Measurements from ENCODE around the gene CDH23. TPM values are rescaled to one million over a fixed set of nuclear protein-coding genes. Genes with fewer than 3 reads are reported as not detected.

The CDH23 gene
- polyA plus RNA-seq, 2 of the 4 experiments (the other 2 are of a cell fraction), result 1.1 to 2.3 TPM

GRCh38 chr10:71829896-71830295 is 433.2 kb downstream of the CDH23 start:
- WGBS (ENCODE audit: missing lambda C conversion rate), result 94% methylated on average over 5 of the region's 5 CpGs
- TF ChIP-seq EHF (CRISPR knock-in tag; IDR thresholded peaks at IDR 0.05) (no peak), MAZ (IDR thresholded peaks at IDR 0.05; ENCODE audit: borderline replicate concordance, low read depth, low read length) (no peak), FOXS1 (CRISPR knock-in tag; IDR thresholded peaks at IDR 0.05) (no peak), RAD21 (conservative IDR thresholded peaks at IDR 0.05 in 1 of 2, IDR thresholded peaks at IDR 0.05 in 1 of 2) (no peak), POLR2AphosphoS2 (conservative IDR thresholded peaks at IDR 0.05; ENCODE audit: low read length) (no peak), HOXA7 (CRISPR knock-in tag; IDR thresholded peaks at IDR 0.05) (no peak), ZSCAN20 (CRISPR knock-in tag; IDR thresholded peaks at IDR 0.05) (no peak), RCOR1 (IDR thresholded peaks at IDR 0.05; ENCODE audit: low read depth, low read length) (no peak), RARB (CRISPR knock-in tag; IDR thresholded peaks at IDR 0.05) (no peak), HEYL (CRISPR knock-in tag; IDR thresholded peaks at IDR 0.05) (no peak), CBX2 (IDR thresholded peaks at IDR 0.05; ENCODE audit: borderline replicate concordance, low read depth) (no peak), PHF8 (IDR thresholded peaks at IDR 0.05; ENCODE audit: borderline replicate concordance, low read depth) (no peak), JUNB (IDR thresholded peaks at IDR 0.05) (no peak), HOXB13 (CRISPR knock-in tag; IDR thresholded peaks at IDR 0.05; ENCODE audit: low read depth) (no peak), CHD4 (IDR thresholded peaks at IDR 0.05; ENCODE audit: borderline replicate concordance) (no peak), BHLHE40 (IDR thresholded peaks at IDR 0.05; ENCODE audit: low read depth, low read length) (no peak)
- TF ChIP-seq, protein P1, sequence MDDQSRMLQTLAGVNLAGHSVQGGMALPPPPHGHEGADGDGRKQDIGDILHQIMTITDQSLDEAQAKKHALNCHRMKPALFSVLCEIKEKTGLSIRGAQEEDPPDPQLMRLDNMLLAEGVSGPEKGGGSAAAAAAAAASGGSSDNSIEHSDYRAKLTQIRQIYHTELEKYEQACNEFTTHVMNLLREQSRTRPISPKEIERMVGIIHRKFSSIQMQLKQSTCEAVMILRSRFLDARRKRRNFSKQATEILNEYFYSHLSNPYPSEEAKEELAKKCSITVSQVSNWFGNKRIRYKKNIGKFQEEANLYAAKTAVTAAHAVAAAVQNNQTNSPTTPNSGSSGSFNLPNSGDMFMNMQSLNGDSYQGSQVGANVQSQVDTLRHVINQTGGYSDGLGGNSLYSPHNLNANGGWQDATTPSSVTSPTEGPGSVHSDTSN (IDR thresholded peaks at IDR 0.05), result no peak
- TF ChIP-seq, protein P2, sequence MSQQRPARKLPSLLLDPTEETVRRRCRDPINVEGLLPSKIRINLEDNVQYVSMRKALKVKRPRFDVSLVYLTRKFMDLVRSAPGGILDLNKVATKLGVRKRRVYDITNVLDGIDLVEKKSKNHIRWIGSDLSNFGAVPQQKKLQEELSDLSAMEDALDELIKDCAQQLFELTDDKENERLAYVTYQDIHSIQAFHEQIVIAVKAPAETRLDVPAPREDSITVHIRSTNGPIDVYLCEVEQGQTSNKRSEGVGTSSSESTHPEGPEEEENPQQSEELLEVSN (IDR thresholded peaks at IDR 0.05; ENCODE audit: borderline replicate concordance, low read depth), result no peak
- TF ChIP-seq, protein P3, sequence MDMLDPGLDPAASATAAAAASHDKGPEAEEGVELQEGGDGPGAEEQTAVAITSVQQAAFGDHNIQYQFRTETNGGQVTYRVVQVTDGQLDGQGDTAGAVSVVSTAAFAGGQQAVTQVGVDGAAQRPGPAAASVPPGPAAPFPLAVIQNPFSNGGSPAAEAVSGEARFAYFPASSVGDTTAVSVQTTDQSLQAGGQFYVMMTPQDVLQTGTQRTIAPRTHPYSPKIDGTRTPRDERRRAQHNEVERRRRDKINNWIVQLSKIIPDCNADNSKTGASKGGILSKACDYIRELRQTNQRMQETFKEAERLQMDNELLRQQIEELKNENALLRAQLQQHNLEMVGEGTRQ (IDR thresholded peaks at IDR 0.05), result no peak
- TF ChIP-seq, protein P4, sequence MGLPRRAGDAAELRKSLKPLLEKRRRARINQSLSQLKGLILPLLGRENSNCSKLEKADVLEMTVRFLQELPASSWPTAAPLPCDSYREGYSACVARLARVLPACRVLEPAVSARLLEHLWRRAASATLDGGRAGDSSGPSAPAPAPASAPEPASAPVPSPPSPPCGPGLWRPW (IDR thresholded peaks at IDR 0.05), result no peak
- Histone ChIP-seq H3K4me2 (no peak overlapping the region), H3K9me3 (no peaks in the 10 kb centered on the region), H3K27ac (no peak overlapping the region), H3K4me1 (peaks cover 18% of the 10 kb centered on the region), H3K4me3 (no peak overlapping the region)
- ChIA-PET POLR2A (interaction anchor here (0.8 kb wide), 1 partner anchor 21 kb away, joined by 3 read pairs; the partner anchor contains the start of gene PSAP), CTCF (interaction anchor here (1.1 to 8.5 kb wide), 6 partner anchors 9 to 220 kb away, joined by 3 to 71 read pairs (median 5); partner anchors contain the start of gene VSIR)
- no peak for ATAC-seq
- no peak for FAIRE-seq
- DNase-seq (ENCODE audit: low read depth in 1 of 2, low spot score in 1 of 2), result no peak

DNA sequence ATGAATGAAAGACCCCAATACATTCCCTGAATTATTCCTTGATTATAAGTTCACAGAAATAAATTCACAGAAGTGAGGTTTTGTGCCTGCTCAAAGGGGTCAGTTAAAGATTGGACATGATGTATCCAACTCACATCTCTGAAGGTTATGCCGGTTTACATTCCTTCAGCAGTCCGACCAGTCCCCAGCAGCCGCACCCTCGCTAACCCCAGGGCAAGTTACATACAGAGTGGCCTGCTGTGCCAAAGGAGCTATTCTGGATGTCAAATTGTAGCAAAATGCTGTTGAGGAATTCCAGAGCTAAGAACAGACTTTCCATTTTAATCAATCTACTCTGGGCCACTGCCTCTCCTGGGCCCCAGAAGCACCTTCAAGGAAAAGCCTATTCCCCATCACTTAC is 434.0 kb downstream of the CDH23 start:
- POLR2A ChIA-PET, result interaction anchor here (0.8 kb wide), 1 partner anchor 21 kb away, joined by 3 read pairs; the partner anchor contains the start of gene PSAP
- FAIRE-seq (no peak), DNase-seq (ENCODE audit: low read depth in 1 of 2, low spot score in 1 of 2) (no peak), ATAC-seq (no peak)
- 74% methylated on average over 4 of the region's 4 CpGs for WGBS (ENCODE audit: missing lambda C conversion rate)
- H3K27ac ChIP-seq, result no peak overlapping the region
- CTCF ChIA-PET, result interaction anchor here (0.5 to 8.5 kb wide), 8 partner anchors 8 to 302 kb away, joined by 3 to 71 read pairs (median 6); partner anchors contain the start of gene VSIR
- no peak overlapping the region for H3K4me3 ChIP-seq
- no peaks in the 10 kb centered on the region for H3K9me3 ChIP-seq
- no peak overlapping the region for H3K4me2 ChIP-seq
- H3K4me1 ChIP-seq, result peaks cover 23% of the 10 kb centered on the region
- TF ChIP-seq ZC3H11A (IDR thresholded peaks at IDR 0.05), result no peak
- TF ChIP-seq MAX (IDR thresholded peaks at IDR 0.05), result no peak
- TF ChIP-seq, protein P4 (IDR thresholded peaks at IDR 0.05), result no peak
- no peak for TF ChIP-seq FOXS1 (CRISPR knock-in tag; IDR thresholded peaks at IDR 0.05)
- TF ChIP-seq, protein P5, sequence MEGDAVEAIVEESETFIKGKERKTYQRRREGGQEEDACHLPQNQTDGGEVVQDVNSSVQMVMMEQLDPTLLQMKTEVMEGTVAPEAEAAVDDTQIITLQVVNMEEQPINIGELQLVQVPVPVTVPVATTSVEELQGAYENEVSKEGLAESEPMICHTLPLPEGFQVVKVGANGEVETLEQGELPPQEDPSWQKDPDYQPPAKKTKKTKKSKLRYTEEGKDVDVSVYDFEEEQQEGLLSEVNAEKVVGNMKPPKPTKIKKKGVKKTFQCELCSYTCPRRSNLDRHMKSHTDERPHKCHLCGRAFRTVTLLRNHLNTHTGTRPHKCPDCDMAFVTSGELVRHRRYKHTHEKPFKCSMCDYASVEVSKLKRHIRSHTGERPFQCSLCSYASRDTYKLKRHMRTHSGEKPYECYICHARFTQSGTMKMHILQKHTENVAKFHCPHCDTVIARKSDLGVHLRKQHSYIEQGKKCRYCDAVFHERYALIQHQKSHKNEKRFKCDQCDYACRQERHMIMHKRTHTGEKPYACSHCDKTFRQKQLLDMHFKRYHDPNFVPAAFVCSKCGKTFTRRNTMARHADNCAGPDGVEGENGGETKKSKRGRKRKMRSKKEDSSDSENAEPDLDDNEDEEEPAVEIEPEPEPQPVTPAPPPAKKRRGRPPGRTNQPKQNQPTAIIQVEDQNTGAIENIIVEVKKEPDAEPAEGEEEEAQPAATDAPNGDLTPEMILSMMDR (IDR thresholded peaks at IDR 0.05), result no peak
- TF ChIP-seq BHLHE40 (IDR thresholded peaks at IDR 0.05; ENCODE audit: low read depth, low read length), result no peak
- TF ChIP-seq MYC (IDR thresholded peaks at IDR 0.05; ENCODE audit: borderline replicate concordance, low read length), result no peak
- no peak for TF ChIP-seq RFX5 (IDR thresholded peaks at IDR 0.05)
- TF ChIP-seq GATA3 (IDR thresholded peaks at IDR 0.05; ENCODE audit: borderline replicate concordance), result no peak
- no peak for TF ChIP-seq HMGXB4 (CRISPR knock-in tag; IDR thresholded peaks at IDR 0.05; ENCODE audit: borderline replicate concordance)
- TF ChIP-seq POLR2A (IDR thresholded peaks at IDR 0.05; ENCODE audit: low read length), result no peak
- TF ChIP-seq POLR2AphosphoS2 (conservative IDR thresholded peaks at IDR 0.05; ENCODE audit: low read length), result no peak
- TF ChIP-seq CHD4 (IDR thresholded peaks at IDR 0.05; ENCODE audit: borderline replicate concordance), result no peak
- no peak for TF ChIP-seq HDAC2 (IDR thresholded peaks at IDR 0.05)
- TF ChIP-seq ELK1 (IDR thresholded peaks at IDR 0.05; ENCODE audit: low read depth, low read length), result no peak

All from A549 (cell line).